WTC11 (cell line): ENCODE measurements around the gene PRKRIP1.

Source experiments
- NFYB ChIP-seq: sonication (generic); formaldehyde crosslinking; conservative IDR thresholded peaks from 2 replicates; pipeline ENCODE4 v1.8.0; 2022; ENCODE audit warnings: low read depth, missing genetic modification reagents
- USF1 ChIP-seq: sonication (generic); formaldehyde crosslinking; IDR thresholded peaks from 2 replicates; pipeline ENCODE4 v1.8.0; 2022; ENCODE audit warnings: mild to moderate bottlenecking, missing genetic modification reagents
- ZNF121 ChIP-seq: sonication (generic); formaldehyde crosslinking; IDR thresholded peaks from 2 replicates; pipeline ENCODE4 v1.8.0; 2023; ENCODE audit warnings: missing genetic modification reagents

- TF ChIP-seq USF1 (CRISPR knock-in tag): no peak
- no peak for TF ChIP-seq ZNF121 (CRISPR knock-in tag)
- no peak for TF ChIP-seq NFYB (CRISPR knock-in tag)
Observed at GRCh38 chr7:102472126-102473041, 76.2 kb downstream of the PRKRIP1 start.
